HG03097 (cell line): ENCODE data around the gene IGFL4.

Experiments used
- ATAC-seq: cut with Tn5 transposase; IDR thresholded peaks from one replicate; pipeline ENCODE4 v1.9.1; 2021; ENCODE audit not compliant: unreplicated experiment, low FRiP score

The IGFL4 gene

DNA sequence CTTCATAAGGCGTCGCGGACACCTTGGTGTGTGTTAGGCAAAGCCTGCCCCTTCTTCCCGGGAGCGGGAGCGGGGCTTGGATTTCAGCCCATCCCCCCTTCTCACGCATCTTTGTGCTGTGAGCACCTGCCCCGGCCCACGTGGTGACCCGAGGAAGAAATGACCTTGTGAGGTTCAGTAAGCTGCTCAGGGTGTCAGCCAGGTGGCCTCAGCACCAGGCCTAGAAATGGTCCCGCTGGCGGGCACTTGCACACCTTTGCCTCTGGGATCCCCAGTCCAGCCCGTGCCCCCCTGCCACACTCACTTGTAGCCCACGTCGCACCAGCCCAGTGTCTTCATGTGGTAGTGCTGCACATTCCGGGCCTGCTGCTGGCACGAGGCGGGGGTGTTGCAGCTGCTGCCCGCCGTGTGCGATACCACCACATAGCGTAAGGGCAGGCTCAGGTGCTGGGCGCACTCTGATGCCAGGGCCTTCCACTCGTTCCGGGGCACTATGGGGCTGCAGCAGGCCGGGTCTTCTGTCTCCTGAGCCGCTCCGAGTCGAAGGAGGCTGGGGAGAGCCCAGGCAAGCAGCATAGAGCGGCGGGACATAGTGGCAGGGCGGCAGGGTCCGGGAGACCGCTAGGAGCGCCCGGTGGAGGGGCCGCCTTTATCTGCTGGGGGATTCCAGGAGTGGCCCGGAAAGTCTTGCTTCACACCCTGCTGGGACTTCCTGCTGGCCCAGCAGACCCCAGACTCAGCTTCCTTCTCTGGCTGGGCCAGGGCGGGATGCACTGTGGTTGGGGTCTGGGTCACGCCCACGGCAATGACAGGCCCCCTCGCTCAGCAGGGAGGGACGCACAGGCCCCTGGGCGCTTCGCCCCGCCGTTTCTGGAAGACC lies 18.1 kb downstream of the IGFL4 start, which contains the start of gene PGLYRP1:
PGLYRP1 (minus strand) TSS at position 623 of the 880 bp plus-strand sequence; CDS start at position 591, 32 bp downstream.
- no peak for ATAC-seq

DNA sequence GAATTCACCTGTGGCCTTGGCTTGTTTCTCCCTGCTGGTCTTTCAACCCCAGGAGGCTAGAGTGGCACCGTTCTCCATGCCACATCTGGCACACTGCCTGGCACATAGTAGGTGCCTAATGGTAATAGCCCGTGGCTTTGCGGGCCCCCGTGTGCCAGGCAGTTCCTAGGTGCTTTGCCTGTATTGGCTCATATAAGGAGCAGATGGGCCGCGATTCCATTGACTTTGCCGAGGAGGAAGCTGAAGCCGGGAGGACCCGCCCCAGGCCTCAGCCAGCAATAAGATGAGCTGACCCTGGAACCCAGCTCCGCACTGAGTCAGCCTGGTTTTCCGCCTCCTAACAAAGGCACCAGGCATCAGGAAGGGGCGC lies 18.8 kb downstream of the IGFL4 start:
- no peak for ATAC-seq

DNA sequence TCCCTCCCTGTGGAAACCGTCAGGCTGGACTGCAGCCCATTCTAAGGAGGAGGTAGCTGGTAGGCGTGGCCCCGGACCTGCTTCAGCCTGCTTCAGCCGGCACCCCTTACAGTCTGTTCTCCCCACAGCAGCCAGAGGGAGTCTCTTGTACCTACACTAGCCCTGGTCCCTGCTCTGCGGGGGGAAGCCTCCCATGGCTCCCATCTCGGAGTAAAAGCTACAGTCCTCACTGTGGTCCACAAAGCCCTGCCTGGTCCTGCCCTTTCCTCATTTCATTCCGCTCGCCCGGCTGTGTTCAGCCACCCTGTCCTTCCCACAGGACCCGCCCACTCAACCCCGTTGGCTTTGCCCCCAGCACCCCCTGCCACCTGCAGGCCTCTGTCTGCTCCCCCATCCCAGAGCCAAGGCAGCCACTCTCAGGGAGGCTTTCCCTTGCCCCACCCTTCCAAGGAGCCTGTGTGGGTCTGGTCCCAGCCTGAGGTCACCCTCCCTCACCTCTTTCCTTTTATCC lies 19.2 kb downstream of the IGFL4 start:
- ATAC-seq, result no peak

DNA sequence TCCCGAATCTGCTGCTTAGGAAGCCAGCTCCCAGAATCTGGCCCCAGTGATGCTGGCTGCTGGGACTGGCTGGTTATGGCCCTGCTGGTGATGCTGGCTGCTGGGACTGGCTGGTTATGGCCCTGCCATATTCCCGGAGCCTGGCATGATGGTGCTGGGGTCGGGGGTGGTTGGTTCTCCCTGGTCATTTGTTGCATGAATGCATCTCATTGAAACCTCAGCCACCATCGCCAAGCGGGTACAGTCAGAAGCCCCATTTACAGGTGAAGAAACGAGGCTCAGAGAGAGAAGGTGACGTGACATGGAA lies 20.0 kb downstream of the IGFL4 start:
- ATAC-seq, result no peak

DNA sequence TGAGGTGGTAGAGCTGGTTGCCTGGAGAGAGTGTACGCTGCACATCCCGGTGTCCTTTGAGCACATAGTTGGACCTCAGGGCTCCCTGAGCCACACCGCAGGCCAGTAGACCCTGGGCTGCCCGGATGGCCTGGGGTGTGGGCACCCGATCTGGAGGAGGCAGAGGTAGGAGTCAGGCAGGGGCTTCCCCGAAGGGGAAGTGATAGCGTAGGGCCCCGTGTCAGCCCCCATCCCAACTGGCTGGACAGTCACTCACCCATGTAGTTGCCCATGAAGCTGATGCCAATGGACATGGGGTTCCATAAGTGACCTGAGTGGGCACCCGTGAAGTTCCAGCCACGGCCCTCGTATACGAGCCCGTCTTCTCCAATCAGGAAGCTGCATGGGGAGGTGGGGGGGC lies 21.5 kb downstream of the IGFL4 start:
- no peak for ATAC-seq

DNA sequence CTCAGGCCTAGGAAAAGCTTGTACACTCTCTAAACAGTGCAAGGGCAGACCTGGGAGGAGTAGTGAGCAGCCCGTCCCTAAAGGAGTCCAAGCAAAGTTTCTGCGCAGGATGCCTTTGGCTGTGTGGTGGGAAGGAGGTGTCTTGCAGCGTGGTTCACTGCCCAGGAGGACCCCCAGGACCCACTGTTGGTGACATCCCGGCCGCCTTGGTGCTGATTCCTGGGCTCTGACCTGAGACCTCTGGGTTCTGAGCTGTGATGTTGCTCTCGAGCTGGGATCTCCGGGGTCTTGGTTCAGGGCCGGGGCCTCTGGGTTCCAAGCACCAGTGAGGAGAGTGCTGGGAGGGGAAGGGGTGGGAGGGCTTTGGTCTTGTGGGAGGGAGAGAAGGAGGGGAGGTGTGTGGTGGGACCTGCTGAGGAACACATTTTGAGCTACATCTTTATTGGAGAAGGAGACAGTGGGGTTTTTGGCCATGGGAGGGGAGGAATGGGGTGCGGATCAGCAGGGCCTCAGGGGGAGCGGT lies 22.0 kb downstream of the IGFL4 start:
- no peak for ATAC-seq

DNA sequence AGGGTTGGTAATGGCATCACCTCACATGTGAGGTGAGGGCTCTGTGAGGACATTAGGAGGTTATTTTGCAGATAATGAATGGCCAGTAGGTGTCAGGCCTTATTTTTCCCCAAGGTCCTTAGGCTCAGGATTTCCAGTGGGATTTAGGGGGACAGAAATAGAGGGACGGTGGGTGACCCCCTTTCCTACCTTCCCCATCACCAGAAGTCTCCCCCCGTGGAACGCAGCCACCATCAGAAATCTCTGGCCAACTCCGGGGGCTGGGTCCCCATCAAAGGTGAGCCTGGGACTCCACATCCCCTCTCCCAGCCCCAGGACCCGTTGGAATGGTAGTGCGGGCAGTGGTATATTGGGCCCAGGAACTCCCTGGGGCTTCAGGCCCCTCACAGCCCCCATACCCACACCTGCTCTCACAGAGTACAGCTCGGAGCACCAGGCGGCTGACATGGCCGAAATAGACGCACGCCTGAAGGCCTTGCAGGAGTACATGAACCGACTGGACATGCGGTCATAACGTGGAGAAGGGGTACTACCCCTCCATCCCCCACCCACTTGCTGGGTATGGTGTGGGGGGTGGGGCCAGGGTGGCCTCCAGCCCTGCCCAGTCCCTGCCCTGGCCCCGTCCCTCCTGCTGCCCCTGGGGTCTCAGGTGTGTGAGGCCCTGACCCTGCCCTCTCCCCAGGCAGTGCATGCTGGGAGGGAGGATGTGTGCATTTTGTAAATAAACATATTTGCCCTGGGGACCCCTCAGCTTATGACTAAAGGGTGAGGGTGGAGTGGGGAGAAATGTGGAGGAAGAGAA lies 22.7 kb downstream of the IGFL4 start:
- ATAC-seq, result no peak

DNA sequence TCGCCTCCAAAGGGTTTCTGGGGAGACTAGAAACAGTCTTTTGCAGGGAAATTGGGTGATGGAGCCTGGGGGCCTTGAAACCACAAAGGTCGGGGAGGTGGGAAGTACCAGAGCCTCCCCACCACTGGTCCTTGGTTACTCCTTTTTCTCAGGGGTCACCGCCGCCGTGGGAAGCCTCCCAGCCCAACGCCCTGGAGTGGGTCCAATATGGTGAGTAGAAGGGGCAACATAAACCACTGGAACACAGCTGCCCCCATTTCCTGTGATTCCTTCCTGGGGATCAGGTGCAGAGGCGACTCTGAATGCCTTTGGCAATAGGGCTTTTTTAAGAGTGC lies 23.7 kb downstream of the IGFL4 start:
- ATAC-seq, result no peak

DNA sequence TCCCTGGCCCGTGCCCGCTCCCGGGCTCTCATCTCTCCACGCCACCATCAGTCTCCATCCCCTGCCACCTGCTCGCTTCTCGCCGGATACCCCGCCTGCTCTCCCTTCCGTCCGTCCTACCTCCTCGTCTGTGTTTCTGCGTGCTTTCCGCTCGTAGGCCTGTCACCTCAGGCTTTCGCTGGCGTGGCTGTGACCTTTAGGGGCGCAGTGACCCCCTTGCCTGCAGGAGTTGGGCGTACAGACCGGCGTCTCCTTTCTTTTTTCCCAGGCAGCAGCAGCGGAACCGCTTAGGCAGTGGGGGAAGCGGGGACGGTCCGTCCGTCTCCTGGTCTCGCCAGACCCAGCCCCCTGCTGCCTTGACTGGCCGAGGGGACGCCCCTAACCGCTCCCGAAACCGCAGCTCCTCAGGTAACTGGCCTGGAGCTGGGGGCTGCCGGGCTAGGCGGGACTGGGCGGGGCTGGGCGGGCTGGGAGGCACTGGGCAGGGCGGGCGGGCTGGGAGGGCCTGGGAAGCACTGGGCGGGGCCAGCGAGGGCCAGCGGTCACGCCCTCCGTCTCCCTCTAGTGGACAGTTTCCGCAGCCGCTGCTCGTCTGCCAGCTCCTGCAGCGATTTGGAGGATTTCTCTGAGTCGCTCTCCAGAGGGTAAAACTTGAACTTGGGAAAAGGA lies 24.2 kb downstream of the IGFL4 start:
- no peak for ATAC-seq

DNA sequence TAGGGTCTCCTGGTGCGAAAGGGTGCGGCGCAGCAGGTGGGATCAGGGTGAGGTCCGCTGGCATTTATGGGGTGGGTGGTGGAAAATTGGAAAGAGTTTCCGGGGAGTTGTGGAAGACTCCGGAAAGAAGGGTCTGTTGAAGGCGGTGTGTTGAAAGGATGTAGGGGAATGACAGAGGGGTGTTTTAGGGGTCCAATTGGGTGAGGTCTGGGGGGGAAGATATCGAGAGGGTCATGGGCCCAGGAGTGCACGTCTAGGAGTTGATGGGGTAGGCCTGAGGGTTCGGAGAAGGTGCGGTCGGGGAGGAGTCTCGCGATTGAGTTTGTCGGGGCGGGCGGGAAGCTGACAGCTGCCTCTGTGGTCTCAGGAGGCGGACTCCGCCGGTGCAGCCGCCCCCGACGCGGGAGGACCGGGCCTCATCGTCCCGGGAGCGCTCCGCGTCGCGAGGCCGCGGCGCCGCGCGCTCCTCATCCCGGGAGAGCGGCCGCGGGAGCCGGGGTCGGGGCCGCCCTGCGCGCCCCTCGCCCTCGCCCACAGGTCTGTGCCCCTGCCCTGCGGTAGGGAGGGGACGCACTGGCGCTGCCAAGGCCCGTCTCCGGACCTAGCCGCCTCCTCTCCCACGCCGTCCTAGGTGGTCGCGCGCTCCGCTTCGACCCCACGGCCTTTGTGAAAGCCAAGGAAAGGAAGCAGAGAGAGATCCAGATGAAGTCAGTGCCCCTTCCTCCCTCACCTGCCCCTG lies 24.9 kb downstream of the IGFL4 start:
- no peak for ATAC-seq

DNA sequence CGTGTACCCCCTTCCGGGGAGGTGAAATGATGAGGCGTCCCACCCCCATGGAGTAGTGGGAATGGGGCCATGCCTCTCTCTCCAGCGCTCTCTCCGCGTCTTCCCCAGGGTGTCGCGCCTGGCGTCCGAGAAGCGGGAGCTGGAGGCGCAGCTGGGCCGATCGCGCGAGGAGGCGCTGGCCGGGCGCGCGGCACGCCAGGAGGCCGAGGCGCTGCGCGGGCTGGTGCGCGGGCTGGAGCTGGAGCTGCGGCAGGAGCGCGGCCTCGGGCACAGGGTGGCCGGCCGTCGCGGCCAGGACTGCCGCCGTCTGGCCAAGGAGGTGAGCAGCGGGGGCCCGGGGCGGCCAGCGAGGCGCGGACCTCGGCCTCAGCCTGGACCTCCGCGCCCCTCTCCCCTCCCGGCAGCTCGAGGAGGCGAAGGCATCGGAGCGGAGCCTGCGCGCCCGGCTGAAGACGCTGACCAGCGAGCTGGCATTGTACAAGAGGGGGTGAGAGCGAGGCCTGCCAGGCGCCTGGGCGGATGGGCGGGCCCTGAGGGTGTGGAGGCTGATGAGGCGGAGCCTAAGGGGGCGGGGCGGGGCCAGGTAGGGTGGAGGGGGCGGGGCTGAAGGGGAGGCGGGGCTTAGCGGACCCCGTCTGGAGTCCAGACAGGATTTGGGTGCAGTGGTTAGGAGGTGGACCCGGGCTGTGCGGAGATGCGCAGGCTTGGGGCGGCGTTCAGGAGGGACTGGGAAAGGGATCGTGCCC lies 25.7 kb downstream of the IGFL4 start:
- ATAC-seq, result no peak

DNA sequence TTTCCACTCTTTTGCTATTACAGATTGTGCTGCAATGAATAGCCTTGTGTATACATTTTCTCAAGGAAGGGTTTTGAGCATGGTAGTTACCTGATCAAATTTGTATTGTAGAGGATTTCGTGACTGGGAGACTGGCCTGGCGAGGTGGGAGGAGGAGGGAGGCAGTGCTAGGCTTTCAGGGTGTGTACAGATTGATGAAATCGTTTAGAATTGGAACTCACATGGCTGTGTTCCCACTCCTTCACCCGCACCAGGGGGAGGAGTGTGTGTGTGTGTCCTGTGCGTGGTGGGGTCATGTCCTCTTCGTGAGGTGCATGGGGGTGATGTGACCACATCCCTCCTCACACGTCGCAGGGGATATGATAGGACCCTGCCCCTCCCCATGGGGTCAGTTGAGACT lies 26.3 kb downstream of the IGFL4 start:
- no peak for ATAC-seq

DNA sequence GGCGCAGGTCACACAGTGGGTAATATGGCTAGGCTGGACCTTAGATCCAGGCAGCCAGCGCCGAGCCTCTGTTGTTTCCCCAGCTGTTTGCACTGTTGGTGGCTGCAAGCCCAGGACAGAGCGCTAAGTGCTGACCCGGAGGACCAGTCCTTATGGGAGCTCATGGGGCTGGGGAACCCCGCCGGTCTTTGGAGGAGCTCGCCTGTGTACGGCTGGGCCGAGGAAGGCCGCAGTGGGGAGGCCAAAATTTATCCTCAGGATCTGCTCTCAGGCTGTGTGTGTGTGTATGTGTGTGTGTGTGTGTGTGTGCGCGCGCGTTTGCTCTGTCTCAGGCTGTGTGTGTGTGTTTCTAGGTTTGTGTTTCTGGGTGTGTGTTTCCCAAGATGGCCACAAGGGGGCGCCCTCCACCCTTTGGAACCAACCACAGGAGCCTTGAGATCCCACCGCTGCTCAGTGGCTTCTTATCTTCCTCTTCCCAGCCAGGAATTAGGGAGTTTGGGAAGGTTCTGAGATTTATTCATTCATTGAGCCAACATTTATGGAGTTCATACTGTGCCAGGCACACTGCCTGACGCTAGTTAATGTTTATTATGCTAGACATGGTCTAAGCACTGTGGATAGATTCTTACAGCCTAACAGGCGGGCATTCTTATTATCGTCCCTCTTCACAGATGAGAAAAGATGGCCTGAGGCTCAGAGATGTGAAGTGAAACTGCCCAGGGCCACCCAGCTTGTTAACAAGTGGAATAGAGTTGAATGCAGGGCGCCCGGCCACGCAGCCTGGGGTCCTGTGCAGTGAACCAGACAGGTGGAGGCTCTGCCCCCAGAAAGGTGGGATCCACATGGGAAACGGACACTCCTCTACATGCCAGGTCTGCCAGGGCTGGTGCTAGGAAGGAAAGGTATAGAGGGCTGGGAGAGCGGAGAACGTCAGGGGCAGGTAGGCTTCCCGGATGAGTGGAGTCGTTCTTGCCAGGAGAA lies 31.0 kb downstream of the IGFL4 start:
- no peak for ATAC-seq

DNA sequence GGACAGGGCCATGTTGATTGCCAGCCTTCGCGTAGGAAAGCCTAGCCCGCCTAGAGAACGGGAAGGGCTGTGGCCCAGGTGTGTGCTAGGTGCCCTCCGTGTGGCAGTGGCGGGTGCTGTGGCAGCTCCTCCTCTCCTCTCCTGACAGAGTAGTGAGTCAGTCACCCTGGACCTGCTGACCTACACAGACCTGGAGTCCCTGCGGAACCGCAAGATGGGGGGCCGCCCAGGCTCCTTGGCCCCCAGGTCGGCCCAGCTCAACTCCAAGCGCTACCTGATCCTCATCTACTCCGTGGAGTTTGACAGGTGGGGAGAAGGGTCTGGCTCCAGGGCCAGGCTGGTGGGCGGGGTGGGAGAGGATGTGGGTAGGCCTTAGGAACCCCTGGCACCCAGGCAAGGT lies 34.4 kb downstream of the IGFL4 start:
- no peak for ATAC-seq

DNA sequence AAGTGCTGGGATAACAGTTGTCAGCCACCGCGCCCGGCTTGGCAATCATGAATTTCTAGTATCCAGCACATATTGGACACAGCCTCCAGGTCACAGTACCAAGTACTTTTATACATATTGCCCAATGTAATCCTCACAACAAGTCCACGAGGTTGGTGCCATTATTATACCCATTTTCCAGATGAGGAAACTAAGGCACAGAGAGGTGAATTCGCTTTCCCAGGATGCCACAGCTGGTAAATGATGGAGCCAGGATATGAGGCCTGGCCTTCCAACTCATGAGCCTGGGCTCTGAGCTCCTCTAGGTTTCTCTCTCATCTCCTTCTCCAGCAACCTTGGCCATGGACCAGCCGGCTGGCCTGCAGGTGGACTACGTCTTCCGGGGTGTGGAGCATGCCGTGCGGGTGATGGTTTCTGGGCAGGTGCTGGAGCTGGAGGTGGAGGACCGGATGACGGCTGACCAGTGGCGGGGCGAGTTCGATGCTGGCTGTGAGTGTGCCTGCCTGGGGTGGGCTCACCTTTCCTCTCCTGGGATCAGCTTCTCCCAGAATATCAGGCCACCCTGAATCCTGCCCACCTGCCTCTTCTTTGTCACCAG lies 38.0 kb downstream of the IGFL4 start:
- ATAC-seq, result no peak

DNA sequence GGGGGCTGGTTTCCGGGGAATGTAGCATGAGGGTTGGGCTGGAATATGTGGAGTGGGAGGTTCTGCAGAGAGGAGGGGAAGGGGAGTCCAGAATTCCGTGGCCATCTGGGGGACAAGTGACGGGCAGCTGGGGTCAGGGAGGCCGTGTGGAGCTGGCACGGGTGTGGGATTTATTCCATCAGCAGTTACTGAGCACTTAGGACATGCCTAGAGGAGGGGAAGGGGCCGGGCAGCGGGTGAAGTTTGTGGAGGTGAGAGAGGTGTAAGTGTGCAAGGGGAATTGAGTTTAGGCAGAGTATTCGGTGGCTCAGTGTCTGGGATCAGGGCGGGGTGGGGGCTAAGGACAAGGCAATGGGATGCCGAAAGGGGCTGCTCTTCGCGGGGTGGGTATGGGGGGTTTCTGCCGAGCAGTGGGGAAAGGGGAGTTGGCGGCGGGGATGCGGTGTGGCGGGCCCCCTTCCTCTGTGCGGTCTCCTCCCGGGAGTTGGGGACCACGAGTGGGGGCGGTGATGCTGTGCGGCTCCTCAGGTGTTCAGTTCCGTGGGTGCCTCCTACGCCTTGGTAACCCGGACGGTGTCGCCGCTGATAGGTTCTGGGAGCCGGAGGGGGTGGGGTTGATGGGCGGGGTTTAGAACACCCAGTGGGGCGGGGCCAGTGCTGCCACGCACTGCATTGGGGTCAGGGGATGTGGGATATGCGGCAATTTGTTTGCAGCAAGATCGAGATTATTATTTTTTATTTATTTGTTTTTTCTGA lies 40.1 kb downstream of the IGFL4 start:
- ATAC-seq, result no peak

DNA sequence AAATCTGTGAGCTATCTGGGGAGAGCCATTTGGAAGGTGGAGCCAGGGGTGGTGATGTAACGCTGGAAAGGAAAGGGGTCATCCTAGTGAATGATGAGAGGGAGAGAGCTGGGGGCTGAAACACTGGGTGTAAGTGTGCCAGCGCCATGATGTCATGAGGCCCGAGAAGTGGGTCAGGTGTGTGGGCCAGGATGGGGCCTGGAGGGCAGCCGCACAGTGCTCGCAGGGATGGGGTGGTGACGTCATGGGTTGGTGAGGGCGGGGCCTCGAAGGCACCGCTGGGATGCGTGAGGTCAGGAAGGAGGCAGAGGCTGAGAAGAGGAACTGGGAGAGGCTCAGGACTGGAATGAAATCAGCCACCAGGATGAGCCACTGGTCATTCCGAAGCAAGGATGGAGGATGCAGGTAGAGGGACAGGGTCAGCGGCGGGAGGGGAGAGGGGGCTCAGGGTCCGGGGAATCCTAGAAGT lies 41.1 kb downstream of the IGFL4 start:
- no peak for ATAC-seq
